ENCODE measurements around the gene GPR78.
A peak's percentile ranks its signal among the peaks of the same experiment; 100 is the strongest.

Gene GPR78

DNA sequence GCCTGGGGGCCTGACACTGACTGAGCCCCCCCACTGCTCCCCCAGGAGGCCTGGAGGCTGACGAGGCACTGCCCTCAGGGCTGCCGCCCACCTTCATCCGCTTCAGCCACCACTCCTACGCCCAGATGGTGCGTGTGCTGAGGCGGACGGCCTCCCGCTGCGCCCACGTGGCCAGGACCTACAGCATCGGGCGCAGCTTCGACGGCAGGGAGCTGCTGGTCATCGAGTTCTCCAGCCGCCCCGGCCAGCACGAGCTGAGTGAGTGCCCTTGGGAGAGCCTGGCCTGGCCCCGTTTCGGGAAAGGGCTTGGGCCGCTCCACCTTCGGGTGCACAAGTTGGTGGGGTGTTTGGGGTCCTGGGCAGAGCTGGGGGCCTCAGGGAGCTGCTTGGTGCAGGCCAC lies 23.7 kb downstream of the GPR78 start:
- TF ChIP-seq, protein P1, sequence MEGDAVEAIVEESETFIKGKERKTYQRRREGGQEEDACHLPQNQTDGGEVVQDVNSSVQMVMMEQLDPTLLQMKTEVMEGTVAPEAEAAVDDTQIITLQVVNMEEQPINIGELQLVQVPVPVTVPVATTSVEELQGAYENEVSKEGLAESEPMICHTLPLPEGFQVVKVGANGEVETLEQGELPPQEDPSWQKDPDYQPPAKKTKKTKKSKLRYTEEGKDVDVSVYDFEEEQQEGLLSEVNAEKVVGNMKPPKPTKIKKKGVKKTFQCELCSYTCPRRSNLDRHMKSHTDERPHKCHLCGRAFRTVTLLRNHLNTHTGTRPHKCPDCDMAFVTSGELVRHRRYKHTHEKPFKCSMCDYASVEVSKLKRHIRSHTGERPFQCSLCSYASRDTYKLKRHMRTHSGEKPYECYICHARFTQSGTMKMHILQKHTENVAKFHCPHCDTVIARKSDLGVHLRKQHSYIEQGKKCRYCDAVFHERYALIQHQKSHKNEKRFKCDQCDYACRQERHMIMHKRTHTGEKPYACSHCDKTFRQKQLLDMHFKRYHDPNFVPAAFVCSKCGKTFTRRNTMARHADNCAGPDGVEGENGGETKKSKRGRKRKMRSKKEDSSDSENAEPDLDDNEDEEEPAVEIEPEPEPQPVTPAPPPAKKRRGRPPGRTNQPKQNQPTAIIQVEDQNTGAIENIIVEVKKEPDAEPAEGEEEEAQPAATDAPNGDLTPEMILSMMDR (IDR thresholded peaks at IDR 0.05; ENCODE audit: insufficient read depth, low read depth, low read length, missing control alignments) = no peak

GRCh38 chr4:8605289-8605688 lies 25.1 kb downstream of the GPR78 start:
- no peak overlapping the region for H3K4me3 ChIP-seq (ENCODE audit: low read length)
- TF ChIP-seq, protein P1 (IDR thresholded peaks at IDR 0.05; ENCODE audit: insufficient read depth, low read depth, low read length, missing control alignments) = no peak
- DNase-seq (ENCODE audit: low read depth) = no peak

More for the DNA sequence above, 23.7 kb downstream of the GPR78 start:
- DNase-seq (ENCODE audit: low read depth) = no peak
- no peak overlapping the region for H3K4me3 ChIP-seq (ENCODE audit: low read length)

DNA sequence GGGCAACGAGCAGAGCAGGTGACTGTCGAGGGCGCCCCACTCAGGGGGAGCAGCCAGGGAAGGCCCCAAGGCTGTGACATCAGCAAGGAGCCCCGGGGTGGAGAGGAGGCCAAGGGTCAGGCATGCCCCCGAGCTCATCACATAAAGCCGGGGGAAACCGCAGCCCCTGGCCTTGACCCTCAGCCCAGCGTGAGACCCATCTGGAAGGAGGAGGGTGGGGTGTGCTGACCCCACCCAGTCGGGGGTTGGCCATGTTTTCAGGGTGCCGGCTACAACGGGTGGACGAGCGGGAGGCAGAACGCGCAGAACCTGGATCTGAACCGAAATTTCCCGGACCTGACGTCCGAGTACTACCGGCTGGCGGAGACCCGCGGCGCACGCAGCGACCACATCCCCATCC lies 26.3 kb downstream of the GPR78 start:
- TF ChIP-seq, protein P1 (IDR thresholded peaks at IDR 0.05; ENCODE audit: insufficient read depth, low read depth, low read length, missing control alignments) = no peak
- no peak overlapping the region for H3K4me3 ChIP-seq (ENCODE audit: low read length)
- DNase-seq (ENCODE audit: low read depth) = no peak

DNA sequence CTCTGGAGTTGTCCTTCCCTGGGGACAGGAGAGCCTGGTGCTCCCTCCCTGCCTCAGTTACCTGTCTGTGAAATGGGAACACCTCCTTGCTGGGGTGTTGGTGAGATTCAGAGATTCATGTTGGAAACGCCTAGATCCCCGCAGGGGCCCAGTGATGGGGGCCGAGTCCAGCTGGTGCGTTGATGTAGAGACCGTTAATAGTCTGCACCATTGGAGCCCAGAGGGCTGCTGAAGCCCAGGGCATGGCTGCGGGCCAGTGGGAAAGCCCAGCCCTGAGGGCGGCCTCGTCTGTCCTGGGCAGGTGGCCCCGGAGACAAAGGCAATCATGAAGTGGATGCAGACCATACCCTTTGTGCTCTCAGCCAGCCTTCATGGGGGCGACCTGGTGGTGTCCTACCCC lies 26.8 kb downstream of the GPR78 start:
- TF ChIP-seq, protein P1 (IDR thresholded peaks at IDR 0.05; ENCODE audit: insufficient read depth, low read depth, low read length, missing control alignments) = no peak
- H3K4me3 ChIP-seq (ENCODE audit: low read length) = no peak overlapping the region
- DNase-seq (ENCODE audit: low read depth) = no peak

GRCh38 chr4:8607603-8608481 lies 27.6 kb downstream of the GPR78 start:
- no peak for DNase-seq (ENCODE audit: low read depth)
- TF ChIP-seq, protein P1 (IDR thresholded peaks at IDR 0.05; ENCODE audit: insufficient read depth, low read depth, low read length, missing control alignments) = peak; percentile 53
- no peak overlapping the region for H3K4me3 ChIP-seq (ENCODE audit: low read length)

DNA sequence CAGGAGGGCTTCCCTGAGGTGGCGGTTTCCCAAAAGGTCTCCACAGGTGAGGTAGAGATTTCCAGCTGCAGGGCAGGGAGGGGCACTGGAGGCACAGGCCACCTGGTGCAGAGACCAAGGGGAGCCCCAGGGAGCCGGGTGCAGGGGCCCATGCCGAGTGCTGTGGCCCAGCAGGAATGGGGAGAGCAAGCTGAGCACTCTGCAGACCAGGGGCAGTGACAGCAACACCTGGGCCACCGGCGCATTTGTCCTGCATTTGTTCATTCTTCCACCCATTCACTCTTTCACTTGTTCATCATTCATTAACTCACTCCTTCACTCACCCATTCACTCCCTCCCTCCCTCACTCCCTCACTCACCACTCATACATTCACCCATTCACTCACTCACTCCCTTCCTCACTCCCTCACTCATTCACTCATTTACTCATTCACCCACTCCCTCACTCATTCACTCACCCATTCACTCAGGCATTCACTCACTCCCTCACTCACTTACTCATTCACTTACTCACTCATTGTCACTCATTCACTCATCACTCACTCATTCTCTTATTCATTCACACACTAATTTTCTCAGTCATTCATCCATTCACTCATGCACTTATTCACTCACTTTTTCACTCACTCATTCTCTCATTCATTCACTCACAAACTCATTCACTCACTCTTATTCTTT lies 28.7 kb downstream of the GPR78 start:
- TF ChIP-seq, protein P1 (IDR thresholded peaks at IDR 0.05; ENCODE audit: insufficient read depth, low read depth, low read length, missing control alignments) = no peak
- no peak overlapping the region for H3K4me3 ChIP-seq (ENCODE audit: low read length)
- no peak for DNase-seq (ENCODE audit: low read depth)
